ENCODE results near the gene QRICH2.
A peak's percentile ranks its signal among the peaks of the same experiment; 100 is the strongest.
"Not testable (repeated sequence)": the region's sequence is repeated elsewhere in the genome, so short reads cannot be mapped to it uniquely, and the experiment has no call there.

Gene QRICH2, protein sequence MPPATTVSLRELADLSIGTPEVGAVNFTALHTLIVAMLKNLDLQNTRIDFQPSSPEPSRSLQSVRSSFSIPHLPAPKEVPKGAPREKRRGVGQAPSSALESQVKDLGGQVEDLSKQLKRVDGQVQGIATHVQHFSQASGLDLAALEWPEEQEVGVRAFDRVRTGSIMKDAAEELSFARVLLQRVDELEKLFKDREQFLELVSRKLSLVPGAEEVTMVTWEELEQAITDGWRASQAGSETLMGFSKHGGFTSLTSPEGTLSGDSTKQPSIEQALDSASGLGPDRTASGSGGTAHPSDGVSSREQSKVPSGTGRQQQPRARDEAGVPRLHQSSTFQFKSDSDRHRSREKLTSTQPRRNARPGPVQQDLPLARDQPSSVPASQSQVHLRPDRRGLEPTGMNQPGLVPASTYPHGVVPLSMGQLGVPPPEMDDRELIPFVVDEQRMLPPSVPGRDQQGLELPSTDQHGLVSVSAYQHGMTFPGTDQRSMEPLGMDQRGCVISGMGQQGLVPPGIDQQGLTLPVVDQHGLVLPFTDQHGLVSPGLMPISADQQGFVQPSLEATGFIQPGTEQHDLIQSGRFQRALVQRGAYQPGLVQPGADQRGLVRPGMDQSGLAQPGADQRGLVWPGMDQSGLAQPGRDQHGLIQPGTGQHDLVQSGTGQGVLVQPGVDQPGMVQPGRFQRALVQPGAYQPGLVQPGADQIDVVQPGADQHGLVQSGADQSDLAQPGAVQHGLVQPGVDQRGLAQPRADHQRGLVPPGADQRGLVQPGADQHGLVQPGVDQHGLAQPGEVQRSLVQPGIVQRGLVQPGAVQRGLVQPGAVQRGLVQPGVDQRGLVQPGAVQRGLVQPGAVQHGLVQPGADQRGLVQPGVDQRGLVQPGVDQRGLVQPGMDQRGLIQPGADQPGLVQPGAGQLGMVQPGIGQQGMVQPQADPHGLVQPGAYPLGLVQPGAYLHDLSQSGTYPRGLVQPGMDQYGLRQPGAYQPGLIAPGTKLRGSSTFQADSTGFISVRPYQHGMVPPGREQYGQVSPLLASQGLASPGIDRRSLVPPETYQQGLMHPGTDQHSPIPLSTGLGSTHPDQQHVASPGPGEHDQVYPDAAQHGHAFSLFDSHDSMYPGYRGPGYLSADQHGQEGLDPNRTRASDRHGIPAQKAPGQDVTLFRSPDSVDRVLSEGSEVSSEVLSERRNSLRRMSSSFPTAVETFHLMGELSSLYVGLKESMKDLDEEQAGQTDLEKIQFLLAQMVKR (N-terminal part only)

DNA sequence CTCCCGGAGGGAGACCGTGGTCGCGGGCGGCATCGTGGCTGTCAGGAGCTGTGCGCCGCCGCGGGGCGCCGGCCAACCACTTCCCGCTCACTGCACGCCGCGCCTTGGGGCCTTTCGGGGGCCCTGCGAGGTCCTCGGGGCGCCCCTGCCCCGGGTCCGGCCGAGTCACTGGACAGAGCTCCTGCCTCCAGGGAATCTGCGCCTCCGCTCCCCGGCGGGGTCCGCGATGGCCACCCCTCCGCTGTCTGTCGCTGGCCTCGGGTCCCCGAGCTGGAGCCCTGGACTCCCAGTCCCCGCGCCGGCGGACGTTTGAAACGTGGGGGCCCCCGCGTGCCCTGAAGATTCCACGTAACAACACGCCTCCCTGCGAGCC is at the start of gene QRICH2:
QRICH2 (minus strand) TSS at position 311 of the 373 bp plus-strand sequence; CDS start at position 33, 278 bp downstream.
- FAIRE-seq (no peak), DNase-seq (ENCODE audit: extremely low spot score, insufficient read length, low read depth) (no peak)

DNA sequence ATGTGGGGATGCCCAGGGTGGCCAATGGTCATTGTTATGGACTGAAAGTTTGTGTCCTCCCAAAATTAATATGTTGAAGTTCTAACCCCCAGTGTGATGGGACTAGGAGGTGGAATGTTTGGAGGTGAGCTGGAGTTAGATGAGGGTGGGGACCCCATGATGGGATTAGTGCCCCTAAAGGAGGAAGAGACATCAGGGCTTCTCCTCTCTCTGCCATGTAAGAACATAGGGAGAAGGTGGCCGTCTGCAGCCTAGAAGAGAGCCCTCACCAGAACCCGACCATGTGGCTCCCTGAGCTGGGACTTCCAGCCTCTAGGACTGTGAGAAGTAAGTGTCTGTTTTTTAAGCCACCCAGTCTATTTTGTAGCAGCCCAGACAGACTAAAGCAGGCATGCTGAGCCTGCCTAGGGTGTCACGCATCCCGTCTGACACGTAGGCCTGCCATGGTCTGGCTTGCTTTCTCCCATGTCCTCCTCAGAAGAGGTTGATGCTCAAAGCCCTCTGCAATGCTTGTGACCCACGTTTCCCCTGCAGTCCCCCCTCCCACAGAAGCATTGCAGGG is 49.6 kb upstream of the QRICH2 start:
- FAIRE-seq = no peak
- no peak for DNase-seq (ENCODE audit: extremely low spot score, insufficient read length, low read depth)

DNA sequence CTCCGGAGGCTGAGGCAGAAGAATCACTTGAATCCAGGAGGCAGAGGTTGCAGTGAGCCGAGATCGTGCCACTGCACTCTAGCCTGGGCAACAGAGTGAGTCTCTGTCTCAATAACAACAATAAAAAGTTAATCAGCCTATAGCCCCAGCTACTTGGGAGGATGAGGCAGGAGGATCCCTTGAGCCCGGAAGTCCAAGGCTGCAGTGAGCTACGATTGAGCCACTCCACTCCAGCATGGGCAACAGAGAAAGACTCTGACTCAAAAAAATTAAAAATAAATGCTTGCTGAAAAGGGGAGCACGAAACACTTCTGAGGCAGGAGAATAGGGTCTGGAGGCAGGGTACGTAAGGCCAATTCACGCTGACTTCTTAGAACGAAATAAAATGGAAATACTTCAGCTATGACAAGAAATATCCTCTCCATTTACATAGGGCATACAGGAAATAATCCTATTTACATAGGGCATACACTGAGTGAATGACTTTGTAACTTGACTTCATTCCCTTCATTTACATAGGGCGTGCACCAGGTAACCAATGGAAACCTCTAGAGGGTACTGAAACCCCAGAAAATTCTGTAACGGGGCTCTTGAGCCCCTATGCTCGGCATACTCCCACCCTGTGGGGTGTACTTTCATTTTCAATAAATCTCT is 48.9 kb upstream of the QRICH2 start:
- DNase-seq (ENCODE audit: extremely low spot score, insufficient read length, low read depth) (no peak), FAIRE-seq (no peak)

DNA sequence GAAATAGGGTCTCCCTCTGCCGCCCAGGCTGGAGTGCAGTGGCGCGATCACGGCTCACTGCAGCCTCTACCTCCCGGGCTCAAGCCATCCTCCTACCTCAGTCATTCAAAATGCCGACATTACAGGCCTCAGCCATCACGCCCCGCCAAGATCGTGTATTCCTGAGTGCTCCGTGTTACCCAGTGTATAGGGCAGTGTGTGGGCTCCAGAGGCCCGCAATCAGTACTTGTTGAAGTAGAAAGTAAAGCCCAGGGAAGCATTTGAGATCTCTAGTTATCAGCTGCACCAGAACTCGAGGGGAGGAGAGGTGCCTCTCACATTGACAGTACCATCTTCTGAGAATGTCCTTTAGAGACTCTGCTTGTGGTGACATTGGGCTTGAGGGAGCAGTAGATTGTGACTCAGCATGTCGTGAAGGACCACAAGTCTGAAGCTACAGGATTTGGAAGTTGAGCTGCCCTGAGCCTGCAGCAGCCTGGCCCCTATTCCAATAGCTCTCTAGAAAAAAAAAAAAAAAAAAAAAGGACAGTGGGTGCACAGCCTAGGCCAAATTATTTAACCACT is 46.8 kb upstream of the QRICH2 start:
- no peak for DNase-seq (ENCODE audit: extremely low spot score, insufficient read length, low read depth)
- no peak for FAIRE-seq

DNA sequence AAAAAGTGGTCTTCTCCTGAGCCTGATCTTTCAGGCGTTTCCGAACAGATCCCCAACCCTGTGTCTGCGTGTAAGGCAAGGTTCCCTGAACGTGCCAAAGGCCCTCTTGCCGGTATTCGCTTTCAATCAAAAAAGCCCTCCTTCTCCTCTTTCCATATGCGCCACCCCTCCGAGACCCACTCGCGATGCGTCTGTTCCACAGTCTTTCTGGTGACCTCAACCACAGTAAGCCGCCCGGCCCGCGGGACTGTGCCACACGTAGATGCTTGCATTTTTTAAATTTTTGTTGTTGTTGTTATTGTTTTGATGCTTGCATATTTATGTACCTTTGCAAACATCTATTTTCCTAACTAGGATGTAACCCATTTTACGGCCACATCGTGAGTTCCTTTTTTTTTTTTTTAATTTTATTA is 46.2 kb upstream of the QRICH2 start:
- DNase-seq (ENCODE audit: extremely low spot score, insufficient read length, low read depth) (no peak), FAIRE-seq (no peak)

DNA sequence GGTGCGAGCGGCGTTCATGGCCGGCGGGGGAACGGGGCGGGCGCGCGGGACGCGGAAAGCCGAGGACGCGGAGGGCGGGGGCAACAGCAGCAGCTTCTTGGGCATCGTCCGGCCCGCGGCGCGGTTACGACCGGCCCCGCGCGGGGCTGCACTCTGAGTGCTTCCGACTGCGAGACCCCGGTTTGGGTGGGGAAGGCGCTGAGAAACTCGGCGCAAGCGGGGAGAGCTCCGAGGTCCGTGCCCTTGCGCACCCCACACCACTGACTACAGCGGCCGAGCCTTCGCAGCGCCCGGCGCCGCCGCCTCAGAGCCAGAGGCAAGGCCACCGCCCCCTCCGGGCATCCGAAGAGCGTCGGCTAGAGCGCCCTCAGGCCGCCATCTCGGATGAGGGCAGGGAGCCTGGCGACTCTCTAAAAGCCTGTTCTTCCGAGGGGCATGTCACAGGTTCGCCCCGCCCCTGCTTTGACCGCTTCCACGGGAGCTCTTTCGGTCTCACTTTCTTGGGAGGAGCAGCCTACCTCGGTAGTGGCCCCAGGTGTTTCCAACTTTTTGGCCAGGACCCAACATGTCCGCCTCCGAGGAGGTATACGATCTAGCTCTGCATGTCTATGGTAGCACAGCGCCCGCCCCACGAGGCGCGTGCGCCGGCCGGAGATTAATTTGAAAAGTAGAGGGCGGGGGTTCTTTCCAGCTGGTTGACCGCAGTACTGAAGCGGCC is 45.7 kb upstream of the QRICH2 start, which contains the start of gene PRPSAP1:
PRPSAP1 (minus strand) TSS at position 318 of the 718 bp plus-strand sequence; CDS start at position 105, 213 bp downstream.
- DNase-seq (ENCODE audit: extremely low spot score, insufficient read length, low read depth) (peak; percentile 84), FAIRE-seq (peak; percentile 92)

DNA sequence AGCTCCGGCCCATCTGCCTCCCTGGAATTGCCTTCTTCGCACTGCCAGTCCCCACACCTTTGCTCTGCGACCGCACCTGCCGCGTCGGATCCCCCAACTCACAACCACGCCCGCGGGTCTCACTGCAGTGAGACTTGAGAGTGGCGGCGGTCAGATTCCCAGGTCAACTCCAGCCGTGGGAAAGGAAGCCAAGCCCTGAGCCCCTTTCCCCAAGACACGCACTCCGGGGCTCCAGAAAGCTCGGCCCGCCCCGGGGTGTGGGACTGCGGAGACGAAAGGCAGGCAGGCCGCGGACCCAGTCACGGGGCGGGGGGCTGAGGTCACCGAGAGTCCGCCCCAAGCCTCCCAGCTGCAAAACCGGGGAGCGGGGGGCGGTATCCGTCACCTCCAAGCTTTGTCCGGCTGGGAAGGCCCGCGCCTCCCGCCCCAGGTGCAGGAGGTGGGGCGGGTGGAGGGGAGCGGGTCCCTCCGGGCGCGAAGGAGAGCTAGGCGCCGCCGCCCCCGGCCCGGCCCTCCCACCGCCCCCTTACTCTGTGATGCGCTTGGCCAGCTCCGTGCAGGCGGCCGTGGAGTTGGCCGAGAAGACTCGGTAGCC is 45.0 kb upstream of the QRICH2 start:
- FAIRE-seq (no peak), DNase-seq (ENCODE audit: extremely low spot score, insufficient read length, low read depth) (peak; percentile 20)

DNA sequence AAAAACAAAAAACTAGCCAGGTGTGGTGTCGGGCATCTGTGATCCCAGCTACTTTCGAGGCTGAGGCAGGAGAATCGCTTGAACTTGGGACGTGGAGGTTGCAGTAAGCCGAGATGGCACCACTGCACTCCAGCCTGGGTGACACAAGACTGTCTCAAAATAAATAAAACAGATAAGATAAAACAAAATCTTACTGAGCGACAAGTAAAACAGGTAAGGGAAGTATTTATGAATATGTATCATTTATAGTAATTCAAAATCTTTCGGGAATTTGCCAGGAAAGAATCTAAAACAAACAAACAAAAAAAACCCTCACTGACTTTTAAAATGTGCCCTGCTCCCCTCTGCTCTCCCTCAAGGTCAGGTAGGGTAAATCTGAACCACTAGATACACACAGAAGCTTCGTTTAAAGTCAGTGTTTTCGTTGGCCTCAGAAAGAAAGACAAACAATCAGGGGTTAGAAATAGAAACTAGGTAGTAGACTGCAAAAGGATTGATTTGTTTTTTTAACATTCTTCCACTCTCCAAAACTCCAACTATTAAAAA is 43.5 kb upstream of the QRICH2 start:
- FAIRE-seq (no peak), DNase-seq (ENCODE audit: extremely low spot score, insufficient read length, low read depth) (no peak)

DNA sequence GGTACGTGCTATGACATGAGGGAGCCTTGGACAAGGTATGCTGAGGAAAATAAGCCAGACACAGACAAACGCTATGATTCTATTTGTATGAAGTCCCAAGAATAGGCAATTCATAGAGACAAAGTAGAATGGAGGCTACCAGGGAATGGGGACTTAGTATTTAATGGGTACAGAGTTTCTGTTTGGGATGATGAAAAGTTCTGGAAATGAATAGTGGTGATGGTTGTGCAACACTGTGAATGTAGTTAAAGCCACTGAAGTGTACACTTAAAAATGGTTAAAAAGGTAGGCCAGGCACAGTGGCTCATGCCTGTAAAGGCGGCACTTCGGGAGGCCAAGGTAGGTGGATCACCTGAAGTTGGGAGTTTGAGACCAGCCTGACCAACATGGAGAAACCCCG is 42.4 kb upstream of the QRICH2 start:
- FAIRE-seq (no peak), DNase-seq (ENCODE audit: extremely low spot score, insufficient read length, low read depth) (no peak)

DNA sequence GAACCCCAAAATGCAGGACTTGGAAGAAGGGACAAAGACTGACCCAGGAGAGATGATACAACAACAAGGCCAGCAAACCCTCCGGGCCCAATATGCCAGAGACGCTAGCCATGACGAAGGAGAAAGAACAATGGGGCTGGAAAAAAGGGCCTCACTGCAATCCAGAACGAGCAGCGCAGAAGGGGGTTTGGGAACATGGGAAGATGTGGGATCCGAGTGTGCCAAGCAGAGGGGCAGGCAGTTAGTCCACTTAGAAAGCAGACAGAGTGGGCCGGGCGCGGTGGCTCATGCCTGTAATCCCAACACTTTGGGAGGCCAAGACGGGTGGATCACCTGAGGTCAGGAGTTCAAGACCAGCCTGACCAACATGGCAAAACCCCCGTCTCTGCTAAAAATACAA is 38.9 kb upstream of the QRICH2 start:
- not testable (repeated sequence) for FAIRE-seq; DNase-seq (ENCODE audit: extremely low spot score, insufficient read length, low read depth)

DNA sequence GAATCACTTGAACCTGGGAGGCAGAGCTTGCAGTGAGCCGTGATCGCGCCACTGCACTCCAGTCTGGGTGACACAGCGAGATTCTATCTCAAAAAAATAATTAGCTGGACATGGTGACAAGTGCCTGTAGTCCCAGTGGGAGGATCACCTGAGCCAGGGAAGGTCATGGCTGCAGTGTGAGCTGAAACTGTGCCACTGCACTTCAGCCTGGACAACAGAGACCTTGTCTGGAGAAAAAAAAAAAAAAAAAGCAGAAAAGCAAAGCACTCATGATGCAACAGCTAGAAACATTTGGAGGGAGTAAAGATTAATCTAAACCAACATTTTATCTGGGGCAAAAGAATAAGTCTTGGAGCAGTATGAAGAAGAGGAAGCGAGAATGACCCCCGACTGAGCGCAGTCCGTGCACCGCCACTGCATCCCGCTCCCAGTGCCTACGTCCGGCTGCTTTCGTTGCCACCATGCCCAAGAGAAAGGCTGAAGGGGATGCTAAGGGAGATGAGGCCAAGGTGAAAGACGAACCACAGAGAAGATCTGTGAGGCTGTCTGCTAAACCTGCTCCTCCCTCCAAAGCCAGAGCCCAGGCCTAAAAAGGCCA is 37.4 kb upstream of the QRICH2 start:
- FAIRE-seq = no peak
- DNase-seq (ENCODE audit: extremely low spot score, insufficient read length, low read depth) = no peak

DNA sequence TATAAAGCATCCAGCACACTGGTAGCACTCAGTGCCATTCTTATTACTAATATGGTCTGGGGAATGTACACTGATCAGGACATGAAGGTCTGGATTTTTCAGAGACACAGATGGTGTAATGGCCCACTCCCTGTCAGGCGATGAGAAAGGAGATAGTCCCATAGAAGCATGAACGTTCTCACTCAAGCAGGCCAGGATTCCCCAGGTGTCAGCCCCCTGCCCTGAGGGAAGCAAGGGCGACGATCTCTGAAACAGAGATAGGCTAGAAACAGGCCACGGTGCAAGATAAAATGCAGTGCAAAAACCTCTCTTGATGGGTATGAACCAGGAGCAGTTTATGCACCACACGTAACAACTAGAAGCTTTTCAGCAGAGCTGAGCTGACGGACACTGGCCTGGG is 35.0 kb upstream of the QRICH2 start:
- FAIRE-seq (no peak), DNase-seq (ENCODE audit: extremely low spot score, insufficient read length, low read depth) (no peak)

DNA sequence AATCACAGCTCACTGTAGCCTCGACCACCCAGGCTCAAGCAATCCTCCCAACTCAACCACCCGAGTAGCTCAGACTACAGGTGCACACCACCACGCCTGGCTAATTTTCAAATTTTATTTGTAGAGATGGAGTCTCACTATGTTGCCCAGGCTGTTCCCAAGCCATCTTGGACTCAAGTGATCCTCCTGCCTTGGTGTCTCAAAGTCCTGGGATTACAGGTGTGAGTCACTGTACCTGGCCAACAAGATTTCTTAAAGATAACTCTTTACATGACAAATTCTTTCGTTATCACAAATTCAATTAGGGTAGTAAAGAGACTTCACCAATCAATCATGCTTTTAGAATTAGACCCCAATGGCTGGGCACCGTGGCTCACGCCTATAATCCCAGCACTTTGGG is 33.2 kb upstream of the QRICH2 start:
- no peak for FAIRE-seq
- DNase-seq (ENCODE audit: extremely low spot score, insufficient read length, low read depth) = no peak

DNA sequence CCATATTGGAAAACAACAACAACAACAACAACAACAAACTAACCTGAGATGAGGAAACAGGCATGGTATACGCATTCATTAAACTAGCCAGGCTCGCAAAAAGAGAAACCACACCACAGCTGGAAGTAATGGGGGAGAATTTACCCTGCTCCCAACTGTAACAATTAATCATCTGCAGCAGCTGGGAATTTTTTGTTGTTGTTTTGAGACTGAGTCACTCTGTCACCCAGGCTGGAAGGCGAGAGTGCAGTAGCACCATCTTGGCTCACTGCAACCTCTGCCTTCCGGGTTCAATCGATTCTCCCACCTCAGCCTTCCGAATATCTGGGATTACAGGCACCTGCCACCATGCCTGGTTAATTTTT is 29.3 kb upstream of the QRICH2 start:
- no peak for FAIRE-seq
- DNase-seq (ENCODE audit: extremely low spot score, insufficient read length, low read depth) = no peak

DNA sequence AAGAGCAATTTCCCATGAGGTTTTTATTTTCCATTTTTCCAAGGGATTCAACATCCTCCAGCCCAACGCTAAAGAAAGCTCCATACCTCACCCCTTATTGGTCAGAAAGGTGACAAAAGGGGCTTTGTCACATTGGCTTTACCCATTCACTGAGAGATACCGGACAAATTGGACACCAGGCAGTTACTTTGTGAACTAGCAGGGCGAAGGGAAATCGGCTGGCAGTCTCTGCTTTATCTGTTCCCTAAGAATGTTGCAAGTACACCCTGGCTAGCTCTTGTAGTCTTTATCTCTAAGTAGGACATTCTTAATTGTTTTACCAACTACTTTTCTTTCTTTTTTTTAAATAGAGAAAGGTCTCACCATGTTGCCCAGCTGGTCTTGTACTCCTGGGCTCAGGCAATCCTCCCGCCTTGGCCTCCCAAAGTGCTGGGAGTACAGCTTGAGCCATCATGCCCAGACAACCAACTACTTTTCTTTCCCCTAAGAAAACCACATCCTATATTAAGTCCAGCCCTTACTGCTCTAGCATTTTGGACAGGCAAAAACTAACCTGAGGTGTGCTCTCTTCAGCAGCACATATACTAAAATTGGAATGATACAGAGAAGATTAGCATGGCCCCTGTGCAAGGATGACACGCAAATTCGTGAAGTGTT is 28.8 kb upstream of the QRICH2 start:
- DNase-seq (ENCODE audit: extremely low spot score, insufficient read length, low read depth) (no peak), FAIRE-seq (no peak)

DNA sequence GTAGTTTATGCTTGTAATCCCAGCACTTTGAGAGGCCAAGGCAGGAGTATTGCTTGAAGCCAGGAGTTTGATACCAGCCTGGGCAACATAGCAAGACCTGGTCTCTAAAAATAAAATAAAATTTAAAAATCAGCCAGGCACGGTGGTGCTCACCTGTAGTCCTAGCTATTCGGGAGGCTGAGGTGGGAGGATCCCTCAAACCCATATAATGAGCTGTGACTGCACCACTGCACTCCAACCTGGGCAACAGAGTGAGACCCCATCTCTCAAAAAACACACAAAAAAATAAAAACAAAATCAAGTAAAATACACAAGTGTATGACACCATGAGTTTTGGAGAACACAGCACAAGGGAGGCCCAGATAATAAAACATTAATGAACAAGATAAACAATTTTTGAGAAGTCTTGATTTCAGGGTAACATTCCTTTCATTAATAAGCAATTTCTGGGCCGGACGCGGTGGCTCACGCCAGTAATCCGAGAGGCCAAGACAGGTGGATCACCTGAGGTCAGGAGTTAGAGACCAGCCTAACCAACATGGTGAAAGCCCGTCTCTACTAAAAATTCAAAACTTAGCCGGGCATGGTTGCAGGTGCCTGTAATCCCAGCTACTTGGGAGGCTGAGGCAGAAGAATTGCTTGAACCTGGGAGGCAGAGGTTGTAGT is 27.8 kb upstream of the QRICH2 start:
- DNase-seq (ENCODE audit: extremely low spot score, insufficient read length, low read depth) (no peak), FAIRE-seq (no peak)
